H1 (cell line): ENCODE data around the gene HMGCS2. TPM values are rescaled to one million over a fixed set of nuclear protein-coding genes. Genes with fewer than 3 reads are reported as not detected.

Experiments
- CTCF ChIA-PET: fragments of 300-600 bp; sonication (Branson Sonifier 250); formaldehyde crosslinking; loops from one replicate; lab custom pipeline; 2021; ENCODE audit not compliant: partially characterized antibody; lab: Charles Lee
- POLR2A ChIA-PET: fragments of 300-600 bp; sonication (Branson Sonifier 250); formaldehyde crosslinking; loops from one replicate; lab custom pipeline; 2021; ENCODE audit warnings: inconsistent platforms; ENCODE audit not compliant: partially characterized antibody; lab: Charles Lee
- DNase-seq, 2 experiments: peaks; one replicate each; pipeline versions ENCODE4 v3.0.0 to v3.0.0-alpha.2; 2010 to 2022; ENCODE audit warnings: low spot score in 2 of 2, low read depth in 1 of 2, mixed read lengths in 1 of 2
- FAIRE-seq: peaks from 2 replicates; lab custom pipeline; 2011; peaks lifted over from hg19 to GRCh38; lab: Jason Lieb, UNC
- H2AFZ ChIP-seq: 2 replicates; pipeline ENCODE4 v1.8.1; 2012; ENCODE audit warnings: low read length, inconsistent platforms
- H2AK5ac ChIP-seq: 2 replicates; pipeline ENCODE4 v1.6.1; 2013; ENCODE audit warnings: low read depth, low read length
- H2BK120ac ChIP-seq: replicated peaks from 2 replicates; pipeline ENCODE3; 2013; ENCODE audit warnings: low read depth, low read length, inconsistent platforms
- H2BK12ac ChIP-seq: 2 replicates; pipeline ENCODE4 v1.6.1; 2013; ENCODE audit warnings: low read depth, low read length
- H2BK15ac ChIP-seq: 2 replicates; pipeline ENCODE4 v1.6.1; 2013; ENCODE audit warnings: low read length
- H2BK20ac ChIP-seq: 2 replicates; pipeline ENCODE4 v1.6.1; 2013; ENCODE audit warnings: low read length
- H2BK5ac ChIP-seq: 2 replicates; pipeline ENCODE4 v1.6.1; 2013; ENCODE audit warnings: low read depth, low read length
- H3K14ac ChIP-seq: 2 replicates; pipeline ENCODE4 v1.6.1; 2013; ENCODE audit warnings: inconsistent platforms; ENCODE audit not compliant: insufficient read length
- H3K18ac ChIP-seq: 2 replicates; pipeline ENCODE4 v1.6.1; 2013; ENCODE audit warnings: low read length; ENCODE audit errors: extremely low read depth
- H3K23ac ChIP-seq: 2 replicates; pipeline ENCODE4 v1.6.1; 2013; ENCODE audit warnings: inconsistent platforms; ENCODE audit not compliant: insufficient read length
- H3K23me2 ChIP-seq: 2 replicates; pipeline ENCODE4 v1.6.1; 2013; ENCODE audit warnings: low read depth, low read length
- H3K27ac ChIP-seq: 2 replicates; pipeline ENCODE4 v1.6.1; 2011; ENCODE audit warnings: low read depth, low read length, inconsistent platforms
- H3K27me3 ChIP-seq, 4 experiments: replicated peaks in 1 of 4; 1 replicate in 1 of 4; 2 replicates in 3 of 4; pipeline versions ENCODE4 v1.6.1 to v1.8.1; 2011 to 2013; ENCODE audit warnings: low read length in 3 of 4, mild to moderate bottlenecking in 3 of 4, inconsistent platforms in 2 of 4, mixed read lengths in 2 of 4, moderate library complexity in 1 of 4; ENCODE audit not compliant: control insufficient read depth in 3 of 4, insufficient read depth in 3 of 4; ENCODE audit errors: extremely low read depth in 1 of 4
- H3K36me3 ChIP-seq, 4 experiments: 2 replicates each; pipeline versions ENCODE4 v1.6.1 to v1.8.1; 2011 to 2013; ENCODE audit warnings: mild to moderate bottlenecking in 4 of 4, low read length in 3 of 4, moderate library complexity in 2 of 4, control low read depth in 1 of 4, inconsistent platforms in 1 of 4; ENCODE audit not compliant: insufficient read depth in 4 of 4, control insufficient read depth in 2 of 4
- H3K4ac ChIP-seq: replicated peaks from 2 replicates; pipeline ENCODE3; 2013; ENCODE audit warnings: low read length, low read depth, mixed read lengths, inconsistent platforms; ENCODE audit not compliant: insufficient read length
- H3K4me1 ChIP-seq, 4 experiments: replicated peaks in 1 of 4; 1 replicate in 1 of 4; 2 replicates in 3 of 4; pipeline versions ENCODE4 v1.6.1 to v1.8.1; 2011 to 2013; ENCODE audit warnings: low read length in 3 of 4, inconsistent platforms in 2 of 4, mixed read lengths in 1 of 4; ENCODE audit not compliant: insufficient read depth in 4 of 4, control insufficient read depth in 3 of 4
- H3K4me2 ChIP-seq, 2 experiments: 2 replicates each; pipeline versions ENCODE4 v1.6.1 to v1.8.1; 2011 to 2013; ENCODE audit warnings: low read depth in 2 of 2, low read length in 2 of 2, control low read depth in 1 of 2, inconsistent platforms in 1 of 2, mild to moderate bottlenecking in 1 of 2; ENCODE audit not compliant: insufficient read depth in 1 of 2
- H3K4me3 ChIP-seq, 4 experiments: fragments of 200-600, 300-600 bp in 1 of 4; sonication (generic), shearing (Covaris generic), sonication (Bioruptor Twin) in 1 of 4; 2 replicates each; pipeline versions ENCODE4 v1.5.1 to v1.8.1; 2011 to 2016; ENCODE audit warnings: low read length in 4 of 4, low read depth in 3 of 4, control low read depth in 2 of 4, inconsistent platforms in 2 of 4, mild to moderate bottlenecking in 2 of 4, mixed read lengths in 1 of 4, moderate library complexity in 1 of 4; ENCODE audit not compliant: insufficient read depth in 2 of 4; ENCODE audit errors: extremely low read depth in 1 of 4
- H3K56ac ChIP-seq: replicated peaks from 2 replicates; pipeline ENCODE3; 2013; ENCODE audit warnings: low read depth, mild to moderate bottlenecking, mixed read lengths, low read length, inconsistent platforms; ENCODE audit not compliant: insufficient read length
- H3K79me1 ChIP-seq: 2 replicates; pipeline ENCODE4 v1.6.1; 2013; ENCODE audit warnings: low read depth, low read length, control low read depth
- H3K79me2 ChIP-seq, 2 experiments: 2 replicates each; pipeline versions ENCODE4 v1.6.1 to v1.8.1; 2012 to 2013; ENCODE audit warnings: low read length in 2 of 2, mild to moderate bottlenecking in 2 of 2, inconsistent platforms in 1 of 2; ENCODE audit not compliant: insufficient read depth in 2 of 2, control insufficient read depth in 1 of 2
- H3K9ac ChIP-seq, 4 experiments: replicated peaks in 1 of 4; 1 replicate in 1 of 4; 2 replicates in 3 of 4; pipeline versions ENCODE4 v1.6.1 to v1.8.1; 2011 to 2013; ENCODE audit warnings: low read depth in 3 of 4, low read length in 3 of 4, control low read depth in 2 of 4, mild to moderate bottlenecking in 2 of 4, moderate library complexity in 2 of 4, inconsistent platforms in 1 of 4; ENCODE audit errors: extremely low read depth in 1 of 4
- H3K9me3 ChIP-seq, 2 experiments: 2 replicates each; pipeline versions ENCODE4 v1.6.1 to v1.8.1; 2012 to 2013; ENCODE audit warnings: mild to moderate bottlenecking in 2 of 2, moderate library complexity in 2 of 2, control low read depth in 1 of 2, inconsistent platforms in 1 of 2, low read depth in 1 of 2, low read length in 1 of 2, mixed read lengths in 1 of 2; ENCODE audit not compliant: insufficient read depth in 2 of 2
- H4K20me1 ChIP-seq, 2 experiments: replicated peaks in 1 of 2; 2 replicates each; pipeline versions ENCODE3 to v1.8.1; 2011 to 2013; ENCODE audit warnings: inconsistent platforms in 2 of 2, low read length in 2 of 2, mild to moderate bottlenecking in 1 of 2; ENCODE audit not compliant: insufficient read depth in 2 of 2, control insufficient read depth in 1 of 2
- H4K5ac ChIP-seq: 2 replicates; pipeline ENCODE4 v1.6.1; 2013; ENCODE audit warnings: low read length, low read depth, mixed read lengths, inconsistent platforms; ENCODE audit not compliant: insufficient read length
- H4K8ac ChIP-seq: 2 replicates; pipeline ENCODE4 v1.8.0; 2013; ENCODE audit warnings: mild to moderate bottlenecking, moderate library complexity, low read length, inconsistent platforms; ENCODE audit not compliant: insufficient read depth; ENCODE audit errors: extremely low read depth
- H4K91ac ChIP-seq: replicated peaks from 2 replicates; pipeline ENCODE3; 2013; ENCODE audit warnings: low read length, mixed read lengths, inconsistent platforms; ENCODE audit not compliant: insufficient read length
- BCL11A ChIP-seq, 2 experiments: IDR thresholded peaks; one replicate each; pipeline ENCODE4 v1.6.1; 2011; ENCODE audit warnings: low read depth in 2 of 2, low read length in 2 of 2, mild to moderate bottlenecking in 2 of 2
- BRCA1 ChIP-seq: IDR thresholded peaks from 2 replicates; pipeline ENCODE4 v1.6.1; 2012; ENCODE audit warnings: low read depth, low read length, improper control_type of control experiment
- CREB1 ChIP-seq: IDR thresholded peaks from 2 replicates; pipeline ENCODE4 v1.6.1; 2012; ENCODE audit warnings: inconsistent platforms
- GTF2F1 ChIP-seq: IDR thresholded peaks from 2 replicates; pipeline ENCODE4 v1.6.1; 2012; ENCODE audit warnings: low read depth, low read length, improper control_type of control experiment, borderline replicate concordance
- HDAC6 ChIP-seq: IDR thresholded peaks from one replicate; pipeline ENCODE4 v1.7.1; 2012; ENCODE audit warnings: low read depth, mild to moderate bottlenecking, inconsistent platforms, low read length, moderate library complexity
- NANOG ChIP-seq: IDR thresholded peaks from 2 replicates; pipeline ENCODE4 v1.6.1; 2011; ENCODE audit warnings: low read length, low read depth, mild to moderate bottlenecking, inconsistent platforms; ENCODE audit not compliant: insufficient read depth, poor library complexity, severe bottlenecking
- SAP30 ChIP-seq: fragments of 300-600 bp; sonication (generic); IDR thresholded peaks from 2 replicates; pipeline ENCODE4 v1.7.1; 2012; ENCODE audit warnings: low read length, moderate library complexity, mild to moderate bottlenecking, inconsistent platforms; ENCODE audit not compliant: insufficient read depth, insufficient replicate concordance
- TAF1 ChIP-seq: IDR thresholded peaks from 2 replicates; pipeline ENCODE4 v1.6.1; 2011; ENCODE audit warnings: mild to moderate bottlenecking, low read depth, low read length
- TAF7 ChIP-seq: optimal IDR thresholded peaks from 2 replicates; pipeline ENCODE3; 2011; ENCODE audit warnings: low read depth, mild to moderate bottlenecking, inconsistent platforms, low read length, moderate library complexity, borderline replicate concordance
- WGBS, 2 experiments: shearing (Covaris generic) in 1 of 2; methylation state at CpG; one replicate each; pipeline versions ENCODE4 v1.1.6 to v1.1.7; 2013 to 2015; ENCODE audit warnings: low lambda C conversion rate in 2 of 2, mixed read lengths in 2 of 2, inconsistent platforms in 1 of 2, low coverage in 1 of 2, missing lambda C conversion rate in 1 of 2; ENCODE audit not compliant: insufficient replicate concordance in 2 of 2, insufficient coverage in 1 of 2, insufficient read length in 1 of 2; ENCODE audit errors: extremely low coverage in 1 of 2, missing lambda C conversion rate in 1 of 2; 5-methylcytosine and 5-hydroxymethylcytosine counted together
- polyA plus RNA-seq, 7 experiments: library from polyadenylated mRNA; depleted of rRNA in 3 of 7; stranded (reverse) in 5 of 7; unstranded in 2 of 7; fragments of >200 nt in 5 of 7; fragments of 200-250 nt in 2 of 7; gene quantifications; 1 replicate in 5 of 7; 2 replicates in 1 of 7; 4 replicates in 1 of 7; pipeline versions ENCODE4 v1.2.1 to v1.2.3, GENCODE V29; 2011 to 2013; ENCODE audit warnings: missing spikeins in 2 of 7, mixed read lengths in 2 of 7
- total RNA-seq: library from RNA; stranded (reverse); fragmentation: NEBNext Ultra II Directional; extraction: Animal tissue kit (Norgen Biotek cat#: 25700); gene quantifications from 2 replicates; pipeline ENCODE4 v1.2.1, GENCODE V29; 2021
- TF ChIP-seq, protein P1 (sequence below): IDR thresholded peaks from 2 replicates; pipeline ENCODE4 v1.6.1; 2011; ENCODE audit warnings: low read length, improper control_type of control experiment
- TF ChIP-seq, protein P2 (sequence below): IDR thresholded peaks from 2 replicates; pipeline ENCODE4 v1.6.1; 2012; ENCODE audit warnings: inconsistent platforms

Gene HMGCS2
- total and polyA plus RNA-seq, 2 of the 8 experiments (the other 6 are each of a cell fraction or from before 2014, with no cell fraction given) = not detected

DNA sequence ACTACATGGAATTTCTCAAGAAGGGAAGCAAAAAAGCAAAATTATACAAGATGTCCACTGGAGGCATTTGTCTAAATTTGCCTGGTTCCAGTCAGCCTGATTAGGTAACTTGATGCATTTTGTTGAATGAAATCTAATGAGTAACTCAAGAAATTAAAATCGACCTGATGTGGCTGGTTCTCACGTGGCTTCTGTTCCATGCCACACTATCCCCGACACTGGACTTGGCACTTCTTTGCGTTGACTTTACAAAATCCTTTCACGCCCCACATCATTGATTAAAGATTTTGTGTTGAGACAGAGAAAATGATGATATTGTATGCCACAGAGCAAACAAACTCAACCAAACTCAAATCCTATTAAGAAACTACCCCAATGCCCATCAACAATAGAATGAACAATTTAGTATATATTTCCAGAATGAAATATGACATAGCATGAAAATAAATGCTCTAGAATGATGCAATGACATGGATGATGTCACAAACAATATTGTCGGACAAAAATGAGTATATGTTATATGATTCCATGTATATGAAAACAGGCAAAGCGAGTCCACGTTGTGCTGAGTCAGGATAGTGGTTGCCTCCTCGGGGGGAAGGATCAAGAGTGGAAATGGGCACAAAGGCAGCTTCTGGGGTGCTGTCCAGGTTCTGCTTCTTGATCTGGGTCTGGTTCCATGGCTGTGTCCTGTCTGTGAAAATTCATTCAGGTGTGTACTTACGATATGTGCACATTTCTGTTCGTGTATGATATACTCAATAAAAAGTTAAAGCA is 12.9 kb upstream of the HMGCS2 start:
- Histone ChIP-seq H3K4me2 (no peak overlapping the region), H3K18ac (no peak overlapping the region), H3K9ac (no peak overlapping the region), H2BK15ac (no peak overlapping the region), H2BK12ac (no peak overlapping the region), H3K4me3 (no peak overlapping the region), H2BK120ac (no peak overlapping the region), H2AK5ac (no peak overlapping the region), H3K27ac (no peak overlapping the region), H2BK20ac (no peak overlapping the region), H4K5ac (no peak overlapping the region), H3K27me3 (no peaks in the 10 kb centered on the region), H3K36me3 (no peaks in the 10 kb centered on the region), H4K91ac (no peak overlapping the region), H3K9me3 (no peaks in the 10 kb centered on the region), H3K56ac (no peak overlapping the region), H3K23ac (no peak overlapping the region), H2BK5ac (no peak overlapping the region), H3K79me2 (no peaks in the 10 kb centered on the region), H4K20me1 (no peaks in the 10 kb centered on the region), H3K23me2 (no peaks in the 10 kb centered on the region), H2AFZ (no peak overlapping the region), H3K4me1 (no peaks in the 10 kb centered on the region), H4K8ac (no peak overlapping the region), H3K79me1 (no peaks in the 10 kb centered on the region), H3K14ac (no peak overlapping the region), H3K4ac (no peak overlapping the region)
- ChIA-PET CTCF (interaction anchor here (0.9 to 1.6 kb wide), 3 partner anchors 23 to 37 kb away, joined by 3 to 4 read pairs (median 3); no protein-coding TSS in a partner anchor), POLR2A (interaction anchor here (1.1 kb wide), 1 partner anchor 14 kb away, joined by 3 read pairs; no protein-coding TSS in a partner anchor)
- FAIRE-seq = no peak
- DNase-seq = peak in 1 of 2 experiments; percentile 14
- 82% methylated on average over 11 of the region's 11 CpGs; no CpG with 5 or more reads in 1 of the 2 experiments for WGBS, 2 experiments
- TF ChIP-seq BRCA1 = no peak
- no peak for TF ChIP-seq HDAC6
- TF ChIP-seq BCL11A (IDR thresholded peaks at IDR 0.05; ENCODE audit: low read depth in 2 of 2, low read length in 2 of 2) = no peak
- no peak for TF ChIP-seq NANOG
- no peak for TF ChIP-seq GTF2F1
- no peak for TF ChIP-seq TAF1
- TF ChIP-seq, protein P1, sequence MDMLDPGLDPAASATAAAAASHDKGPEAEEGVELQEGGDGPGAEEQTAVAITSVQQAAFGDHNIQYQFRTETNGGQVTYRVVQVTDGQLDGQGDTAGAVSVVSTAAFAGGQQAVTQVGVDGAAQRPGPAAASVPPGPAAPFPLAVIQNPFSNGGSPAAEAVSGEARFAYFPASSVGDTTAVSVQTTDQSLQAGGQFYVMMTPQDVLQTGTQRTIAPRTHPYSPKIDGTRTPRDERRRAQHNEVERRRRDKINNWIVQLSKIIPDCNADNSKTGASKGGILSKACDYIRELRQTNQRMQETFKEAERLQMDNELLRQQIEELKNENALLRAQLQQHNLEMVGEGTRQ = no peak
- TF ChIP-seq CREB1 = no peak
- no peak for TF ChIP-seq TAF7
- no peak for TF ChIP-seq SAP30
- TF ChIP-seq, protein P2, sequence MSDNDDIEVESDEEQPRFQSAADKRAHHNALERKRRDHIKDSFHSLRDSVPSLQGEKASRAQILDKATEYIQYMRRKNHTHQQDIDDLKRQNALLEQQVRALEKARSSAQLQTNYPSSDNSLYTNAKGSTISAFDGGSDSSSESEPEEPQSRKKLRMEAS = no peak
